GM12873 (cell line): ENCODE results near the gene C19orf25.

Experiments
- TF ChIP-seq, protein P1 (sequence below): IDR thresholded peaks from 2 replicates; pipeline ENCODE4 v1.5.1; 2012; ENCODE audit warnings: low read depth, mild to moderate bottlenecking, moderate library complexity, low read length, control low read depth; ENCODE audit not compliant: insufficient read depth; ENCODE audit errors: missing control alignments

C19orf25 gene

DNA sequence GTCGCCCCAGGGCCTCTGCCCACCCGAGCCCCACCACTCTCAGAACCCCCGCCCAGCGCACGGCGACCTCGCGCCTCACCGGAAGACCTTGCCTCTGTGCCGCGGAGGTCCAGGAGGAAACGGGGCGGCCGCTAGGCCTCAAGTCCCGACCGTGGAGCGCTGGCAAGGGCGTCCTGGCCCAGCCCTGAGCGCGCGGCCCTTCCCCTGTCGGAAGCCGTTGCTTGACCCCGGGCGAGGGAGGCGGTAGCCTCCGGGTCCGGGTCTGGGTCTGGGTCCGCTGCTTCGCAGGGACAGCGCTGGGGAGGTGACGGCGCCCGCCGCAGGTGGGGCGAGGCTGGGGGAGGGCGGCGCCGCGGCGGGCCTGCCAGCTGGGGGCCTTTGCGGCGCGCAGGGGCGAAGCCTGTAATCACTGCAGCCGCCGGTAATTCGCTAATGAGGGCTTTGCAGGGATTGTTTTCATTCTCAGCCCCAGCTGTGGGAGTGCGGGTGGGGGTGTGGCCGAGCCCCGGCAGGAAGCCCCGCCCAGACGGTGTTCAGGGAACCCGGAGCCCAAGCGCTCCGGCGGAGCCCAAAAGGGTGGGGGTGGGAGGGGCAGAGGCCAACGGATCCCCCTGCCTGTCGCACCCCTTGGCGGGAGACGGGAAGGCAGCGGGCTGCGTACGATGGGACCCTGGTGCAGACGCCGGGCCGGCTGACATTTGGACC is 8.6 kb downstream of the C19orf25 start:
- TF ChIP-seq, protein P1, sequence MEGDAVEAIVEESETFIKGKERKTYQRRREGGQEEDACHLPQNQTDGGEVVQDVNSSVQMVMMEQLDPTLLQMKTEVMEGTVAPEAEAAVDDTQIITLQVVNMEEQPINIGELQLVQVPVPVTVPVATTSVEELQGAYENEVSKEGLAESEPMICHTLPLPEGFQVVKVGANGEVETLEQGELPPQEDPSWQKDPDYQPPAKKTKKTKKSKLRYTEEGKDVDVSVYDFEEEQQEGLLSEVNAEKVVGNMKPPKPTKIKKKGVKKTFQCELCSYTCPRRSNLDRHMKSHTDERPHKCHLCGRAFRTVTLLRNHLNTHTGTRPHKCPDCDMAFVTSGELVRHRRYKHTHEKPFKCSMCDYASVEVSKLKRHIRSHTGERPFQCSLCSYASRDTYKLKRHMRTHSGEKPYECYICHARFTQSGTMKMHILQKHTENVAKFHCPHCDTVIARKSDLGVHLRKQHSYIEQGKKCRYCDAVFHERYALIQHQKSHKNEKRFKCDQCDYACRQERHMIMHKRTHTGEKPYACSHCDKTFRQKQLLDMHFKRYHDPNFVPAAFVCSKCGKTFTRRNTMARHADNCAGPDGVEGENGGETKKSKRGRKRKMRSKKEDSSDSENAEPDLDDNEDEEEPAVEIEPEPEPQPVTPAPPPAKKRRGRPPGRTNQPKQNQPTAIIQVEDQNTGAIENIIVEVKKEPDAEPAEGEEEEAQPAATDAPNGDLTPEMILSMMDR: no peak

DNA sequence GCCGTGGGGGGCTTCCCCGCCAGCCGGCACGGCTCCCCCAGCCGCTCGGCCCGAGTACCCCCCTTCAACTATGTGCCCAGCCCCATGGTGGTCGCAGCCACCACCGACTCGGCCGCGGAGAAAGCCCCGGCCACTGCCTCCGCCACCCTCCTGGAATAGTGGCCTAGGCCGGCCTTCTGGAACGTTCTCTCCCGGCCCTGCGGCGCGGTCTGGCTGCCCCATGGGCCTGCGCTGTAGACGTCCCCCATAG is 9.0 kb downstream of the C19orf25 start:
- TF ChIP-seq, protein P1: no peak

DNA sequence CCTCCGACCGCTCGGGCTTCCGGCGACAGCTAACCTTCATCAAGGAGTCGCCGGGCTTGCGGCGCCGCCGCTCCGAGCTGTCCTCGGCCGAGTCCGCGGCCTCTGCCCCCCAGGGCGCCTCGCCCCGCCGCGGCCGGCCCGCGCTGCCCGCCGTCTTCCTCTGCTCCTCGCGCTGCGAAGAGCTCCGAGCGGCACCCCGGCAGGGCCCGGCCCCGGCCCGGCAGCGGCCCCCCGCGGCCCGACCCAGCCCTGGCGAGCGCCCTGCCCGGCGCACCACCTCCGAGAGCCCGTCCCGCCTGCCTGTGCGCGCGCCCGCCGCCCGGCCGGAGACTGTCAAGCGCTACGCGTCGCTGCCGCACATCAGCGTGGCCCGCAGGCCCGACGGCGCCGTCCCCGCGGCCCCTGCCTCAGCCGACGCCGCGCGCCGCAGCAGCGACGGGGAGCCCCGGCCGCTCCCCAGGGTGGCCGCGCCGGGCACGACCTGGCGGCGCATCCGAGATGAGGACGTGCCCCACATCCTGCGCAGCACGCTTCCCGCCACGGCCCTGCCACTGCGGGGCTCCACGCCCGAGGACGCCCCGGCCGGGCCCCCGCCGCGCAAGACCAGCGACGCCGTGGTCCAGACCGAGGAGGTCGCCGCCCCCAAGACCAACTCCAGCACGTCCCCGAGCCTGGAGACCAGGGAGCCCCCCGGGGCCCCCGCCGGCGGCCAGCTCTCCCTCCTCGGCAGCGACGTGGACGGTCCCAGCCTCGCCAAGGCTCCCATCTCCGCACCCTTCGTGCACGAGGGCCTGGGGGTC is 9.6 kb downstream of the C19orf25 start:
- TF ChIP-seq, protein P1: no peak

DNA sequence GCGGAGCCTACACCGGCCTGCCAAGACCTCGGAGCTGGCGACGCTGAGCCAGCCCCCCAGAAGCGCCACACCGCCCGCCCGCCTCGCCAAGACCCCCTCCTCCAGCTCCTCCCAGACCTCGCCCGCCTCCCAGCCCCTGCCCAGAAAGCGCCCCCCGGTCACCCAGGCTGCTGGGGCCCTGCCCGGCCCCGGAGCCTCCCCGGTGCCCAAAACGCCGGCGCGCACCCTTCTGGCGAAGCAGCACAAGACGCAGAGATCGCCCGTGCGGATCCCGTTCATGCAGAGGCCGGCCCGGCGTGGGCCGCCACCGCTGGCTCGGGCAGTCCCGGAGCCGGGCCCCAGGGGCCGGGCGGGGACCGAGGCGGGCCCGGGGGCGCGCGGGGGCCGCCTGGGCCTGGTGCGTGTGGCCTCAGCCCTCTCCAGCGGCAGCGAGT is 10.2 kb downstream of the C19orf25 start:
- TF ChIP-seq, protein P1: no peak

DNA sequence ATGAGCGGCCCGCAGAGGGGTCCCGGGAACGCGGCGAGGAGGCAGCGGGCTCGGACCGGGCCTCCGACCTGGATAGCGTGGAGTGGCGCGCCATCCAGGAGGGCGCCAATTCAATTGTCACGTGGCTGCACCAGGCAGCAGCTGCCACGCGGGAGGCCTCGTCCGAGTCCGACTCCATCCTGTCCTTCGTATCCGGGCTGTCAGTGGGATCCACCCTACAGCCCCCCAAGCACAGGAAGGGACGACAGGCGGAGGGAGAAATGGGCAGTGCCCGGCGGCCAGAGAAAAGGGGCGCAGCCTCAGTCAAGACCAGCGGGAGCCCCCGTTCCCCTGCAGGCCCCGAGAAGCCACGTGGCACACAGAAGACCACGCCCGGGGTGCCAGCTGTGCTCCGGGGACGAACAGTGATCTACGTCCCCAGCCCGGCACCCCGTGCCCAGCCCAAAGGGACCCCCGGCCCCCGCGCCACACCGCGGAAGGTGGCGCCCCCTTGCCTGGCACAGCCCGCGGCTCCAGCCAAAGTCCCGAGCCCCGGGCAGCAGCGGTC is 10.7 kb downstream of the C19orf25 start:
- TF ChIP-seq, protein P1: no peak

DNA sequence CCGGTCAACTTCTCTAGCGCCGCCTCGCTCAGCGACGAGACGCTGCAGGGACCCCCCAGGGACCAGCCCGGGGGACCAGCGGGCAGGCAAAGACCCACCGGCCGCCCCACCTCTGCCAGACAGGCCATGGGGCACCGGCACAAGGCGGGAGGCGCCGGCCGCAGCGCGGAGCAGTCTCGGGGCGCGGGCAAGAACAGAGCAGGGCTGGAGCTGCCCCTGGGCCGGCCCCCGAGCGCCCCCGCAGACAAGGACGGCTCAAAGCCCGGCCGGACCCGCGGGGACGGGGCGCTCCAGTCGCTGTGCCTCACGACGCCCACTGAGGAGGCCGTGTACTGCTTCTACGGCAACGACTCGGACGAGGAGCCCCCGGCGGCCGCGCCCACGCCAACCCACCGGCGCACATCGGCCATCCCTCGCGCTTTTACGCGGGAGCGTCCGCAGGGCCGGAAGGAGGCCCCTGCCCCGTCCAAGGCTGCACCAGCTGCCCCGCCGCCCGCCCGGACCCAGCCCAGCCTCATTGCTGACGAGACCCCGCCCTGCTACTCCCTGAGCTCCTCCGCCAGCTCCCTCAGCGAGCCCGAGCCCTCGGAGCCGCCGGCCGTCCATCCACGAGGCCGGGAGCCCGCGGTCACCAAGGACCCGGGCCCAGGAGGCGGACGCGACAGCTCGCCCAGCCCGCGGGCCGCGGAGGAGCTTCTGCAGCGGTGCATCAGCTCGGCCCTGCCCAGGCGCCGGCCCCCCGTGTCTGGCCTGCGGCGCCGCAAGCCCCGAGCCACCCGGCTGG is 11.3 kb downstream of the C19orf25 start:
- TF ChIP-seq, protein P1: no peak

DNA sequence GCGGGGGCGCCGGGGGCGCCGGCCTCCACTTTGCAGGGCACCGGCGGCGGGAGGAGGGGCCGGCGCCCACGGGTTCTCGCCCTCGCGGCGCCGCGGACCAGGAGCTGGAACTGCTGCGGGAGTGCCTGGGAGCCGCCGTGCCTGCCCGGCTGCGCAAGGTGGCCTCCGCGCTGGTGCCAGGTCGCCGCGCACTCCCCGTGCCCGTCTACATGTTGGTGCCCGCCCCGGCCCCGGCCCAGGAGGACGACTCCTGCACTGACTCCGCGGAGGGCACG is 11.9 kb downstream of the C19orf25 start:
- TF ChIP-seq, protein P1: no peak
